HuH-7 (cell line): ENCODE measurements around the gene SLC1A1.
"Not testable (repeated sequence)": the region's sequence is repeated elsewhere in the genome, so short reads cannot be mapped to it uniquely, and the experiment has no call there.

Experiments
- DNase-seq: peaks from one replicate; pipeline ENCODE4 v3.0.0; 2011; ENCODE audit warnings: low spot score

Gene SLC1A1

GRCh38 chr9:4541856-4542255 lies 51.6 kb downstream of the SLC1A1 start:
- no peak for DNase-seq

- not testable (repeated sequence) for DNase-seq
These were observed 54.4 kb downstream of the SLC1A1 start for GRCh38 chr9:4544714-4545113.

DNA sequence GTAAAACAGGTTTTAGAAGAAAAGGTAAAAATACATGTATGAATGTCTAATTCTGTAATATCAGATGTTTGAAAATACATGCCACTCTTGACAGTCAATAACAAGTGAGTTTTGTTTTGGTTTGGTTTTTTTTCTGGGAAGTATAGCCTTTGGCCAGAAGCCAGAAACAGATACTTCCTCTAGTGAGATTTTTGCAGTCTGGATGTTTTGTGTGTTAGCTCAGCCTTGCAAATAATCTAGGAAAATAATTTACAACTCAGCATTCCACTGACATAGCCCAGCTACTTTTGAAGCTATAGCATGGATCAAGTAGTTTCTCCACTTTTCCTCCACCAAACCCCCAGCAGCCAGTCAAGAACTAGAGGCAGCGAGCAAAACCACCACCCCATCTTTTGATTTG lies 56.7 kb downstream of the SLC1A1 start:
- DNase-seq, result no peak

- peak; percentile 27 for DNase-seq
These were observed 58.8 kb downstream of the SLC1A1 start for GRCh38 chr9:4548811-4549725.

DNA sequence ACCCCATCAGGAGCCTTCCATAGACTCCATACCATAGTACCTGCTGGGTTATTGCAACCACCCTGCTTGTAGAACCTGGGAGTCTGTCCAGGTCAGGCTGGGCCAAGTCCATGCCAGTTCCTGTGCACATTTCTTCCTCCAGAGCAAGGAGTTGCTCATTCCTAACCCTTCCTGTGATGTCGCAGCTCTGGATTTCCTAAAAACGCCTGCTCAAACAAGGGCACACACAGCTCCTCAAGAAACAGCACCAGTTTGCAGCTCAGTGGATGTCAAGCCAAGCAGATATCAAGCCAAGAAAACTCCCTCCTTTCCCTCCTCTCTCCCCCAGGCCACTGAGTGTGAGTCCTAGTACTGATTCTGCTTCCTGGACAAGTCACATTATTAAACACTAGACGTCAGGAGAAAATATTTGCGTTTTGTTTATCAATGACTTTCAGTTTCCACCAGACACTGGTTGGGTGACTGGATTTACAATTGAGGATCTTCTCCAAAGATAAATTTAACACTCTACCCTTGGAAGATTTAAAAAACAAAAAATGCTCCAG lies 59.6 kb downstream of the SLC1A1 start:
- no peak for DNase-seq

DNA sequence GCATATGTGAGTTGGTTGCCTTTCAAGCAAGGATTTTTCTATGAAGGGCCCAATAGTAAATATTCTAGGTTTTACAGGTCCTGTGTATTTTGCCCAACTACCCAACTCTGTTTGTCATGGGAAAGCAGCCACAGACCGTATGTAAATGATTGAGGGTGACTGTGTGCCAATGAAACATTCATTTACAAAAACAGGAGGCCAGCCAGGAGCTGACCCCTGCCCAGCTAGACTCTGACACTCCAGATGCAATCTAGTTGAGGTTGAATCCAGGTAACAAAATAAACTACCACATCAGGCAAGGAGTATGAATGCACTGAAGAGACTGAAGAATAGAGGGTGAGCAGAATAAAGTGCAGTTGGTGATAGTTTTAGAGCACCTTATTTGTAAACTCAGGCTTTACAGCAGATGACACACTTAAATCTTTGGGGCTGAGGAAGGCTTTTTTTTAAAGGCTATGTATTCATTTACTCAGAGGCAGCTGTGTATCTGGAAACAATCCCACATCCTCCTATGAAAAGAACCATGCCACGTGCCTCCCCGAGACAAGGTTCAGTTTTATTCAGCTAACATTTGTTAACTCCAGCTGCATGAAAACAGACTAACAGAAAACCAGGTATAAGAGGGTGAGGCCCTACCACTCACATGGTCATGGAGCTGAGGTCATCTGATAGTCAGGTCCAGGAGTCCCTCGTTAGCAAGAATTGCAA lies 60.7 kb downstream of the SLC1A1 start:
- DNase-seq, result no peak

DNA sequence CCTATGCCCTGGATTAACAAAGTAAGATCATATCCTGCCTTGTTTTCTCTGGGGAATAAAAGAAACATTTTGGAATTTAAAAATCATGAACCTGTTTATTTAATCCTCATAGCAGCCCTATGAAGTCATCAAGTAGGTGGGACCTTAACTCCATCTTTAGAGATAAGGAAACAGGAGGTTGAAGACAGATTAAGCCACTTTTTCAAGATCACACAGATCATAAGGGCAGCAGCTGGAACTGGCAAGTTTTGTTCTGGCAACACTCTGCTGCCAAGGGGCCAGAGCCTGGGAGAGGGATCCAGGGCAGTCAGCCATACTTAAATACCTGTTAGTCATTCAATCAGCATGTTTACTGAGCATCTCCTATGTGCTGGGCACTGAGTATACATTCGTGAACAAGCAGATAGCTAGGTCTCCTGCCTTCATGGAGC lies 63.7 kb downstream of the SLC1A1 start:
- DNase-seq, result no peak

- no peak for DNase-seq
These were observed 65.0 kb downstream of the SLC1A1 start for GRCh38 chr9:4555236-4555635.

DNA sequence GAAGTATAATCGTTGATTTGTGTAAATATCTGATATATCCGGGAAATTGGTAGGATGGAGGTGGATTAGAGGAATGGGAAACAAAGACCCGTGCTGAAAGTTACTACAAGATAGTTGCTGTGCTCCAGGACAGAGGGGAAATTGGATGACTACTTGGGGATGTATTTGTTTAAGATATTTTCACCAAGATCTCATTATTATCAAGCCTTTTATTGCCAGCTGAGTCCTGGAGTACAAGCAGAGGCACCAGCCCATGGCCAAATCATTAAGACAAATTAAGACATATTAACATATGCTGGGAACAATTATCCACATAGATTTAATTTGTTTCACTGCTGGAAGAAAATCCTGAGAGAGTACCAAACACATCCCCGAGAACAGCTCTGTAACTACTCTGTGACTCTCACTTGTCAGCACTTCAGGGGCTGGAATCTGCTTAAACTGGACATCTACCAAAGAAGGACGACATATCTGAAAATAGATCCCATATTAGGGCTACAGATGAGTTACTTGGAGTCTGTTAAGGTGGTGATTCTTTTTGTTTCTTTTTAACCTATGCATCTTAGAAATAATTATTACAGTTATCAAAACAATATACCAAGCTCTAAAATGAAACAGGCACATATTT lies 68.2 kb downstream of the SLC1A1 start:
- no peak for DNase-seq

DNA sequence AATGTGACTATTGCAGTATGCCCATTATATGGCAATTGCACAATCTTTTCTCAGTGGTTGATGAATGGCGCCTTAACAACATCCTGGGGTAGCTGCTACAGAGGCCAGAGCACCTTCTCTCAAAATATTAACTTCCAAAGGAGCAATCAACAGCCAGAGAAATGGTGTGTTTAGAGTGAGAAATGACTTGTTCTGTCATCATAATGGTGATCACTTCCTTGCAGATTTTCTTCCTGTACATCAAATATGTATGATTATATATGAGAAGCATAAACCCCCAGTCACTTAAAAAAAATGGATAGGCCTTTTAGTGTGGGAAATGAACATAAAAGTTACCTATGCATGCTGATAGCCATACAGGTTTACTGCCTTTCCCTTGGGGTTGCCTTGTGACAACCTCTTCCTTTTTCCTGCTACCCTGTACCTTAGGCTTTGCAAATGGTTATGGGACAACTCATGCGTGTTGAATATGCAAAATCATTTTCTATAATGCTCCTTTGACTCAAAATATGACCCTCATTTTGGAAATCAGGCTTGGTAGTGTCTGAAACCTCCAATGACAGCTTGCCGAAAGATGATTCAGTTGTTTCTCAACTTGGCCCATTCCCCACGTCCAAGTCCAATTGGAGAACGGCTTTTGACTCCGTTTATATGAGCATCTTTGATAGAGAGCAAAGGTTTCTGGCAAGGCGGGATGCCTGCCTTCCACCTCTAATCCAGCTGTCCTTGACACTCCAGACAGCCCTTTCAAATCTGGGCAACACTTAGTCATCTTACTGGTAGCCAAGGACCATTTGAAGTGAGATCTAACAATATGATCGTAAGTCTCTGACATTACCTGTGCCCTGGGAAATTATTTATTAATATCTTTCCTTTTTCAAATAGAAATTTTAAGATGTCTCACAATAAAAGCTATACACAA lies 69.3 kb downstream of the SLC1A1 start:
- DNase-seq, result no peak

DNA sequence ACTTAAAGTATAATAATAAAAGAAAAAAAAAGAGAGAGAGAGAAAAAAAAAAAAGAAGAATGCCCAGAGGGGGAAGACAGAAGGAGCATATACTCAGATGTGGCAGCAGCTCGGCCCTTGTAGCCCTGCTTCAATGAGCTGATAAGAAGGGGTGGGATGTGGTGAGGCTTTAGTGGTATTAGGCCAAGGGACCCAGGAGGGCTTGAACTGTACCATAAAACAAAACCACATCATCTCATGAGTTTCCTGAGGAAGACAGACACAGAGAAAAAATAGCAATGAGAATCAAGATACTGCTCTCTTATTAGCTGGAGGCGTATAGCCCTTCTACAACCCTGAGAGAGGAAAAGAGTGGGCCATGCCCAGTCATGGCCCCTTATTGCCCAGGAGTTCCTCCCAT lies 72.8 kb downstream of the SLC1A1 start:
- DNase-seq, result no peak

GRCh38 chr9:4566806-4567205 lies 76.5 kb downstream of the SLC1A1 start:
- no peak for DNase-seq

- DNase-seq, result no peak
These were observed 77.3 kb downstream of the SLC1A1 start for GRCh38 chr9:4567601-4568000.

- DNase-seq, result no peak
These were observed 78.8 kb downstream of the SLC1A1 start for GRCh38 chr9:4569101-4569500.

- DNase-seq, result no peak
These were observed 82.0 kb downstream of the SLC1A1 start for GRCh38 chr9:4572184-4572826.

- no peak for DNase-seq
These were observed 82.9 kb downstream of the SLC1A1 start for GRCh38 chr9:4573176-4573575.

DNA sequence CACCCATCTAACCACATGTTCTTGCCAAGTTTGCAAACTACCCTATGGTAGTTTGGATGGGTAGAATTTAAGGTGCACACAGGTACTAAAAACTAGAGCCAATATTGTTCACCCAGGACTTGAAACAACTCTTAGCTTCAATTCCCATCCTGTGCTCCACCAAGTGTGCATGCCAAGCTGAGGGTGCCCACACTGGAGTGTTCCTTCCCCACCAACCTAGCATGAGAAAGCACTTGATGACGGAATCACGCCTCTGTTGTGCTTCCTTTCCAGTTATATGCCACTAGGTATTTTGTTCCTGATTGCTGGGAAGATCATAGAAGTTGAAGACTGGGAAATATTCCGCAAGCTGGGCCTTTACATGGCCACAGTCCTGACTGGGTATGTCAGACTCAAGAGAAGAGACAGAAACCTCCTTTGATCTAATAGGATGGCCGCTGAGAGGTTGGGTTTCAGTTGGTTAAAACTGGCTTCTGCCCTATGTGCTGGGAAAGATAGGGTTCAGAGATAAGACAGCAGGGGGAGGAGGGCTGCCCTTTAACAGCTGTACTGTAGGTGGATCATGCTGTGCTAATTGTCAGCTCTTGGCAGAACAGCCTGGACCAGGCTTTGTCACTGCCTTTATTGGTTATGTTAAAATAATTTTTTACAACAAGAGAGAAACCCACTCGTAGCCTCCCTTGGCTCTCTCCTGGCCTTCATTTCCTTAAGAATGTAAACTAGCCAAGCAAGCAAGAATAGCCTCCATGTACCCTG lies 83.5 kb downstream of the SLC1A1 start:
- no peak for DNase-seq

DNA sequence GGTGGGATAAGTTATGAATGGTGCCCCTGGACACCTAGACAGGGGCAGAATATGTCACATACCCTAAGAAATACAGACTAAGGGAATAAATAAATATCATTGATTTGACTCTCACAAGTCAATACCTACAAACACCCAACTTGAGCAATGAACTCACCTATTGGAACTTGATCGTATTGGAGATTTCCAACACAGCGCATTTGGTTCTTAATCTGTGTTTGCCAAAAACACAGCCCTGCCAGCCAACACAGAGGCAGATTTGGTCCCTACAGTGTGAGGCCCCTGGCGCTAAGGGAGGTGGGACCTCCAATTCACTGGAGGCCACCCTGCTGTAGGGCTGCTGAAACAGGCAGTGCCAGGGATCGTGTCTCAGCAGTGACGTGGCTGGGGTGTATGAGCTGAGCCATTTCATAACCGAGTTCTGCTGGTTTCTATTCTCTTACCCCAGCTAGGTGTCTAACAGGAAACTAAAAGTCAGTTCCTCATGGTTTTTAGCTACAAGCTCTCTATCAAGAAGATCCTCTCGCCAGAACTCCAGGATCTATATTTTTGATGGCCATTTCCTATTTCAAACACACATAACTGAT lies 84.5 kb downstream of the SLC1A1 start:
- no peak for DNase-seq

DNA sequence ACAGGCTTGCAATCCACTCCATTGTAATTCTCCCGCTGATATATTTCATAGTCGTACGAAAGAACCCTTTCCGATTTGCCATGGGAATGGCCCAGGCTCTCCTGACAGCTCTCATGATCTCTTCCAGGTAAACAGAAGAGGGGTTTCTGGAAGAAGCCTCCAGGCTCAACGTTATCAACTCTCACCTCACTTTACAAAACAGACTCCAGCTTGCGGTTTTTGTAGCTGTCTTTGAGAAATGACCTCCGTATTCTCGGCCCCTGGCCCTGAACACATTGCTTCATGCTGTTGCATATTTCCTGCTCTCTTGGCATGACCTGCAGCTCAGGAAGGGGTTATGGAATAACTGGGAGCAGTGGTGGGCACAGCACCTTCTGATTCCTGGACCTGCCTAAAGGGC lies 85.7 kb downstream of the SLC1A1 start:
- no peak for DNase-seq

DNA sequence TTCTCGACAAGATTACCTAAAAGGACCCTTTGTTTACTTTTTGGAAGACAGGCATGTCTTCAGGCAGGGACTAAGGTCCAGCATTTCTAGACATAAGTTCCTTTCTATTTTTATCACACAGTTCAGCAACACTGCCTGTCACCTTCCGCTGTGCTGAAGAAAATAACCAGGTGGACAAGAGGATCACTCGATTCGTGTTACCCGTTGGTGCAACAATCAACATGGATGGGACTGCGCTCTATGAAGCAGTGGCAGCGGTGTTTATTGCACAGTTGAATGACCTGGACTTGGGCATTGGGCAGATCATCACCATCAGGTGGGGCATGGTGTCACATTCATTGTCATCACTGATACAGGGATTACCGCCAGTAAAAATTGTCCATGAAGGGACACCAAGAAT lies 86.2 kb downstream of the SLC1A1 start:
- no peak for DNase-seq
